ENCODE data around the gene ECT2.
A peak's percentile ranks its signal among the peaks of the same experiment; 100 is the strongest.
"Not testable (repeated sequence)": the region's sequence is repeated elsewhere in the genome, so short reads cannot be mapped to it uniquely, and the experiment has no call there.

The ECT2 gene, protein sequence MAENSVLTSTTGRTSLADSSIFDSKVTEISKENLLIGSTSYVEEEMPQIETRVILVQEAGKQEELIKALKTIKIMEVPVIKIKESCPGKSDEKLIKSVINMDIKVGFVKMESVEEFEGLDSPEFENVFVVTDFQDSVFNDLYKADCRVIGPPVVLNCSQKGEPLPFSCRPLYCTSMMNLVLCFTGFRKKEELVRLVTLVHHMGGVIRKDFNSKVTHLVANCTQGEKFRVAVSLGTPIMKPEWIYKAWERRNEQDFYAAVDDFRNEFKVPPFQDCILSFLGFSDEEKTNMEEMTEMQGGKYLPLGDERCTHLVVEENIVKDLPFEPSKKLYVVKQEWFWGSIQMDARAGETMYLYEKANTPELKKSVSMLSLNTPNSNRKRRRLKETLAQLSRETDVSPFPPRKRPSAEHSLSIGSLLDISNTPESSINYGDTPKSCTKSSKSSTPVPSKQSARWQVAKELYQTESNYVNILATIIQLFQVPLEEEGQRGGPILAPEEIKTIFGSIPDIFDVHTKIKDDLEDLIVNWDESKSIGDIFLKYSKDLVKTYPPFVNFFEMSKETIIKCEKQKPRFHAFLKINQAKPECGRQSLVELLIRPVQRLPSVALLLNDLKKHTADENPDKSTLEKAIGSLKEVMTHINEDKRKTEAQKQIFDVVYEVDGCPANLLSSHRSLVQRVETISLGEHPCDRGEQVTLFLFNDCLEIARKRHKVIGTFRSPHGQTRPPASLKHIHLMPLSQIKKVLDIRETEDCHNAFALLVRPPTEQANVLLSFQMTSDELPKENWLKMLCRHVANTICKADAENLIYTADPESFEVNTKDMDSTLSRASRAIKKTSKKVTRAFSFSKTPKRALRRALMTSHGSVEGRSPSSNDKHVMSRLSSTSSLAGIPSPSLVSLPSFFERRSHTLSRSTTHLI

GRCh38 chr3:172750368-172751174 is at the start of gene ECT2:
ECT2 (plus strand) TSS chr3:172750726; CDS start chr3:172754531, 3,805 bp downstream.
- DNase-seq, result peak; percentile 95

GRCh38 chr3:172700936-172701455 is 49.5 kb upstream of the ECT2 start:
- no peak for DNase-seq

- no peak for DNase-seq
These were observed 48.8 kb upstream of the ECT2 start for GRCh38 chr3:172701751-172702150.

GRCh38 chr3:172702256-172702655 is 48.3 kb upstream of the ECT2 start:
- DNase-seq, result no peak

- DNase-seq, result not testable (repeated sequence)
These were observed 47.8 kb upstream of the ECT2 start for GRCh38 chr3:172702731-172703130.

DNA sequence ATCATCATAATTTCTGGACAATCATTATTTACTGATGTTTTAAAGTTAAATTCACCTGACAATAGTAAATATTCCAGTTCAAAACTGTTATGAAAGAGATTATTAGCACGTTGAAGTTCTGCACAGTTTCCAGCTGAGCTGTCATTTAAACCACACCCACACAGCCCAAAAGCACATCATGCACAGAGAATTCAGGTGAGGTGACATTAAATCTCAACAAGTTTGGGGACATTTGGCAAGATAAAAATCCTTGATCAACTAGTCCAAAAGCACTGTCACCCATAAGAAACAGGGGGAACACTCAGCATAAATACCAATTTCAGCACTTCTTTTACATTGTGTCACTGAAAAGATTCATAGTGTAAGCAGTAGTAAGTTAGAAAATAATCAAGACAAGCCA is 46.5 kb upstream of the ECT2 start:
- no peak for DNase-seq

DNA sequence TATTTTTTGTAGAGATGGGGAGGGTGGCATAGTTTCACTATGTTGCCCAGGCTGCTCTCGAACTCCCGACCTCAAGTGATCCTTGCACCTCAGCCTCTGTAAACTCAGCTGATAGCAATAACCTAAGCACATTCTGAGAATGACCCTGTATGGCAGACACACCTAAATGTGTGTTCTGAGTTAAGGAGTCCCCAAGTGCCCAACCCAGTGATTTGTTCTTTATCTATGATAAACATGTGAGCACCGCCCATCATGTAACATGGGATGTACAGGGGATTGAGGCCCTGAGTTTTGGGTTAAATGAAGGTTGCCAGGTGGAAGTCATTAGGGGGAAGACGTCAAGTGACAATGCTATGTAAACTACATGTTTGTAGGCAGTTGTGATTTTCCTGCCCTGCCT is 45.4 kb upstream of the ECT2 start:
- DNase-seq, result no peak

GRCh38 chr3:172707030-172707429 is 43.5 kb upstream of the ECT2 start:
- no peak for DNase-seq

- DNase-seq, result no peak
These were observed 42.6 kb upstream of the ECT2 start for GRCh38 chr3:172707967-172708366.

DNA sequence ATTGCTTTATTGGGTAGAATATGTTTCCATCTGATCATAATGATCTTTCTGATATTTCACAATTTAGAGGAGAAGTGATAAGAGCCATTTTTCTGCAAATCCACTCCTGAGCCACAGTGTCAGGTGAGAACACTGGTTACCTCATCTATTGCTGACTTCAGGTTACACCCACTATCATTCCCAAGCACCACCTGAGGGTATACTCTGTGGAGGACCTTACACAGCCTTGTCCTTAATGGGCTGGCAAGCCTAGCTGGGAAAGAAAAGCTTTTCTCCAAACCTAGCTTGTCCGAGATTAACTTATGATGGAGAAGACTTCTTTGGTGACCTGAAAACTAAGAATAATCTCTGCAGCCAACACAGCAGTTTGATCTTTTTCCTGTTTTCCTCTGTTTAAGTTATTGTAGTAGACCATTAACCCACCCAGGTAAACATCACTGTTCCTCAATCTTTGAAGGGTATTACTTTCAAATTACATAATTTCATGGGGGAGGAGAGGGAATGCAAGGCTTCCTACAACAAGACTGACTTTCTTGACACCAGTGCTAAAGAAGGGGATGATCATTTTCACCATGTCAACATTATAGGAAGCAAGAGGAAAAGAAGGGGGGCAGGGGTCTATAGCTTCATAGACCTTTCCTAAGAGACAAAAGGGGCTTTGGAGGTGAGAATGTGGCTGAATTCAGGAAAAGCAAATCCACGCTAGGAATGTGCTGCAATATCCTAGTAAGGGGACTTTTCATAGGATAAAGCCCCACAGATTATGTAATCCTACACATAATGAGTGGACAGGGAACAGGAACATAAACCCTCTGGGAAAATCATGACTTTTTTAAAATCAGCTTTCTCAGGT is 41.4 kb upstream of the ECT2 start:
- DNase-seq, result no peak

- DNase-seq, result peak; percentile 12
These were observed 40.5 kb upstream of the ECT2 start for GRCh38 chr3:172709774-172710663.

DNA sequence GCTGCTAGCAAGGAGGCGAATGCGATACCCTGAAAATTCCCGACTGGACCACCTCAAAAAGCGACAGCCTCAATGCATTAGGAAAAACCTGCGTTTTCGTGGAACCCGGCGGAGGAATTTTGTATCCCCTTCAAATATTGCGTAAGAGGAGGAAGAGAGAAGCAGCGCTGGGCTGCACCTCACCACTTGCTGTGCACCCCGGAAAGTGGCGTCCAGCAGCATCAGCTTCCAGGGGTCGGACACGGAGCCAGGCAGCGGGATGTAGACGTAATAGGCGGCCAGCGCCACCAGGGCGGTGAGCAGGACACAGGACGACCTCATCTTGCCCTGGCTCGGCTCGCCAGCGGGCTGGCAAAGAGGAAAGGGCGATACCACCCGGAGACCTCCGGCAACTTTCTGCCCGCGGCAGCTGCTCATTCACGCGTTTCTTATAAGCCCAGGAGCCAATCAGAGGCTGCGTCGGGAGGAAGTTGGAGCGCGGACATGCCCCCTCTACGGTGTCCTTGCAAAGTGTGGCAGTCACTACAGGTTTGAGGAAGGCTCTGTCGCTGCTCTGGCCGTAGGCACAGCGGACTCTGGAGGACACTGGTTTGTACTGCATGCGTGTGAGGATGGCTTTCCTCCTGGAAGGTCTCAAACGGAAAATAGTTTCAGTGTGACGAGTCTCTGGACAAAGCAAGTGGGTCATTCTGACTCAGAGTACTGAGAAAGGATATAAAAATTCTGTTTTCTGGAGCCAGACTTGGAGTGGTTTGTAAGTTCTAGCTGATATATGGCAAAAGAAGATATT is 39.7 kb upstream of the ECT2 start, which contains the start of gene NCEH1:
Gene NCEH1, minus strand, starts transcription at position 404 of the 790 bp plus-strand sequence. Its CDS starts 83 bp downstream, at position 321.
- DNase-seq, result peak; percentile 93

GRCh38 chr3:172711454-172711795 is 39.1 kb upstream of the ECT2 start:
- DNase-seq, result no peak

DNA sequence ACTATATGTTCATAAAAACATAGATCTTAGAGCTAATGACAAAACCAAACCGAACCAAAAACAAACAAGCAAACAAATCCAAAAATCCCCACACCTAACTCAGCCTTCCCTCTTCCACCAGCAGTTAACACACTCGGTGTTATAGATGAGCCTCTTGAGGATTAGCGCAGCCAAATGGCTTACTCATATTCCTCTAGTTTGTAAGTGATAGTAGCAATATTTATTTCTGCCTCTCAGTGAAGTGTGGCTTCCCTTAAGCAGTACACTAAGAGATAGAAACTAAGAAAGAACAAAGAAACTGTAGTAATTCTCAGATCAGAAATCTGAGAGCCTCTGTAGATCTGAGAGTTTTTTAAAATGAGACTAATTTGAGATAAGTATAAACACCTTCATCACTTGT is 37.2 kb upstream of the ECT2 start:
- DNase-seq, result no peak

GRCh38 chr3:172716476-172716875 is 34.0 kb upstream of the ECT2 start:
- DNase-seq, result no peak

DNA sequence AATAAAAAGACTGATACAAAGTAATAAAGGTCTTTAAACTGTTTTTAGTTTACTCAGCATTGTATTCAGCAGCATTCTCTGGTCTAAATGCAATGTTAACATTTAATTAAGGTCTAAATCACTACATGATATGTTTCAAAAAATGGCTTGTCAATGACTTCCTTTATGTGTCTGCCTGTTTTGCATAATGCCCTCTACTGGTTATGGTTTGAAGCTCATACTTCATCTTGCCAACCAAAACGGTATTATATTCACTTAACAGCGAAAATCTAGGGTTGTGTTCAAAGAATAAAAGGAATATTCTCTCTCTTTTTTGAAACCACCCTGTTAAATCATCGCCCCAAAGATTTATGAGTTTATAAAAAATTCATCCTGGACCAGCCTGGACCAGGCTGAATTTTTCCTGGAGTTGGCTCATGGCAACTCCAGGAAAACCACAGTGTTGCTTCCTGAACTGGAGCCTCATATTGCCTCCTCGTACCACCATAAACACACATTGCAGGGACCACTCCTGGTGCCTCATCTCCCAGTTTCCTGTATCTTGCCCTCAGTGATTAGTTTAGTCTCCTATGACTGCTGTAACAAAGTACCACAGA is 32.9 kb upstream of the ECT2 start:
- no peak for DNase-seq

DNA sequence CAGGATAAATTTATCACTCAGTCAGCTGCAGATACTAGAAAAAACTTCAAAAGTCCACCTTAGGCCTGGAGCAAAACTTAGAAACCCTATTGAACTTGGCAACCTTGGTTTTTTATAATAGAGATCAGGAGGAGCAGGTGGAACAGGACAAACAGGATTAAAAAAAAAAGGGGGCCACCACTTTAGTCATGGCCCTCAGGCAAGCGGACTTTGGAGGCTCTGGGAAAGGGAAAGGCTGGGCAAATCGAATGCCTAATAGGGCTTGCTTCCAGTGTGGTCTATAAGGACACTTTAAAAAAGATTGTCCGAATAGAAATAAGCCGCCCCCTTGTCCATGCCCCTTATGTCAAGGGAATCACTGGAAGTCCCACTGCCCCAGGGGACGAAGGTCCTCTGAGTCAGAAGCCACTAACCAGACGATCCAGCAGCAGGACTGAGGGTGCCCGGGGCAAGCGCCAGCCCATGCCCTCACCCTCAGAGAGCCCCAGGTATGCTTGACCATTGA is 27.9 kb upstream of the ECT2 start:
- not testable (repeated sequence) for DNase-seq

DNA sequence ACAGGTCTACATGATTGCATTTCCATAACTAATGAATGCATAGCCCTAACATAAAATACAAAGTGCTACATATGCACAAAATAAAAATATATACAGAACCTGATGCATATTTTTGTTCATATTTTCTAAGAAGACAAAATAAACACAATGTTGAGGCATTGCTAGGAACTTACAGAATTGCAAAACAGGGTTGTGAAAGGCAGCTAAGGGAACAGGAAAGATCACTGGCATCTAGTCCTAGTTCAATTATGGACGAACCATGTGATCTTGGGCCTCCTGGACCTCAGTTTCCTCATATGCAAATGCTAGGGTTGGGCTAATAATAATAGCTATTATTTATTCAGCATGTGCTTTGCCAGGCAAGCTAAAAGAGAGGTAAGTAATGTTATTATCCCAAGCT is 24.1 kb upstream of the ECT2 start:
- DNase-seq, result no peak

GRCh38 chr3:172735014-172735413 is 15.5 kb upstream of the ECT2 start:
- DNase-seq, result no peak

Data from GOT3 (cell line).